Measurements from ENCODE around the gene FATE1.
A peak's percentile ranks its signal among the peaks of the same experiment; 100 is the strongest.

Gene FATE1

DNA sequence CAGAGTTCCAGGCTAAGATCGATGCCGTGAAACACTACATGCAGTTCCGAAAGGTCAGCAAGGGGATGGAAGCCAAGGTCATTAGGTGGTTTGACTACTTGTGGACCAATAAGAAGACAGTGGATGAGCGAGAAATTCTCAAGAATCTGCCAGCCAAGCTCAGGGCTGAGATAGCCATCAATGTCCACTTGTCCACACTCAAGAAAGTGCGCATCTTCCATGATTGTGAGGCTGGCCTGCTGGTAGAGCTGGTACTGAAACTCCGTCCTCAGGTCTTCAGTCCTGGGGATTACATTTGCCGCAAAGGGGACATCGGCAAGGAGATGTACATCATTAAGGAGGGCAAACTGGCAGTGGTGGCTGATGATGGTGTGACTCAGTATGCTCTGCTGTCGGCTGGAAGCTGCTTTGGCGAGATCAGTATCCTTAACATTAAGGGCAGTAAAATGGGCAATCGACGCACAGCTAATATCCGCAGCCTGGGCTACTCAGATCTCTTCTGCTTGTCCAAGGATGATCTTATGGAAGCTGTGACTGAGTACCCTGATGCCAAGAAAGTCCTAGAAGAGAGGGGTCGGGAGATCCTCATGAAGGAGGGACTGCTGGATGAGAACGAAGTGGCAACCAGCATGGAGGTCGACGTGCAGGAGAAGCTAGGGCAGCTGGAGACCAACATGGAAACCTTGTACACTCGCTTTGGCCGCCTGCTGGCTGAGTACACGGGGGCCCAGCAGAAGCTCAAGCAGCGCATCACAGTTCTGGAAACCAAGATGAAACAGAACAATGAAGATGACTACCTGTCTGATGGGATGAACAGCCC lies 28.0 kb downstream of the FATE1 start:
- no peak for DNase-seq

- DNase-seq = no peak
Observed at GRCh38 chrX:151745651-151746050, 29.8 kb downstream of the FATE1 start.

GRCh38 chrX:151746502-151746901 lies 30.7 kb downstream of the FATE1 start:
- DNase-seq = no peak

DNA sequence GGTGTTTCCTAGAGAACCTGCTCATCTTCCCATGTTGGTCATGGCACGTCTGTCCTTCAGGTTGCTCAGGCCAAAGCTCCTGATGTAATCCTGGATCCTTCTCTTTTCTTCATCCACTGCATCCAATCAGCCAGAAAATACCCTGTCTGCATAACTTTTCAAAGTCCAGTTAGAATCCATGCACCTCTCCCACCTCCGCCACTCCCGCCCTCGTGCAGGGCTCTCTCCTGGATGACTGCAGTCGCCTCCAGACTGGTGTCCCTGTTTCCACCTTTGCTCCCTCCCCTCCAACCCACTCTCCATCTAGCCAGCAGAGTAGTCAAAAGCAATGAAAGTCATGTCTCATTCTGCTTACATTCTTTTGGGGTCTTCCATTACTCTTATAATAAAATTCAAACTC lies 34.7 kb downstream of the FATE1 start:
- no peak for DNase-seq

GRCh38 chrX:151752847-151753246 lies 37.0 kb downstream of the FATE1 start:
- no peak for DNase-seq

- DNase-seq = peak; percentile 6 to 48 (median 12)
Observed at GRCh38 chrX:151753313-151754046, 37.6 kb downstream of the FATE1 start.

GRCh38 chrX:151754047-151754429 lies 38.2 kb downstream of the FATE1 start:
- no peak for DNase-seq

DNA sequence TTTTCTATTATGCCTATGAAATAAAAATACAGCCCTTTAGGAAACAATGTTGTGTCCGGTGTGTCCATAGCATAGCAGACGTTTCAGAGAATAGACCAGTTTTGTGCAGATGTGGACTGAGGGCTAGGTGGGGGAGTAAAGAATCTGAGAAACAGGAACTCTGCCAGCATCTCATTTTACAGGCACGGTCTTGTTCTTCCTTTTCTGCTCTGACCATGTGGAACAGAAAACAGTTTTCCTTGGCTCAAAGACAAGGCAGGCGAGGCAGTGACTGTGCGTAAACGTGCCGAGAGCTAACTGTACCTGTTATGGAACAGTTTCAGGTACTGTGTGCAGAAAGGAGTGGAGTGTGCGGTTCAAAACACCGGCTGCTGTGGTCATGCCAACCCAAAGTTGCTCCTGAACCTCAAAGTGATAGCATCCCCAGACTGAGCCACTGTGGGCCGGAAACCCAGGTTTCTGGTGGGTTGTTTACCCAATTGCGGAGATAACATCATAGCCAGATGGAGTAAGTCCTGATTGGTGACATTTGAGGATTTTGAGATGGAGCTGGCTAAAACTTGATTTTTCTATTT lies 38.9 kb downstream of the FATE1 start:
- no peak for DNase-seq

DNA sequence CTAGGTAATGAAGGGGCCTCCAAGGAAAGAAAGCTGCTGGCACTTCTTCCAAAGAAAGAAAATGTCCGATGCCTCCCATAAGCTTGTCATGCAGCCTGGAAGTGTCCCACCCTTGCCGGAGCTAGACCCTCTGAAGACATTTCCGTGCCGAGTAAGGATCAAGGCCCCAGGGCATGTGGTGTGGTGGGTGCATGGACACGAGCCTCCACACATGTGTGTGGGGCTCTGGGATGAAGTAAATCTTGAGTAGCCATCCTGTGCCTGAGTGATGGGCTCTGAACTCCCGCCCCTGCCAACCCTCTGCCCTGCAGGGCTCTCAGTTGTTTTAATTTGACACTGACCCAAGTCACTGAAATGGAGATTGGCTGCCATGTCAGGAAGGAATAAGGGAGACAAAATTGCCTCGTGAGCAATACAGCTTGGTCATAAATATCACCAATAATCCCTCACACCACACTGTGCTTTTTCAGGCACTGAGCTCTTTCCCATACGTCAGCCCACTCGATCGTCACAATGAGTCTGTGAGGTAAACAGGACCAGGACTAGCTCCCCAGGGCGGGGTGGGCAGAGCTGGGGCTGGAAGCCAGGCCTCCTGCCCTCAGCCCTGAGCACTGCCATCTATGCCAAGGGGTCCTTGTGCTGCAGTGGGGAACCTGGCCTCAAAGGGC lies 43.3 kb downstream of the FATE1 start:
- DNase-seq = no peak

GRCh38 chrX:151762802-151763201 lies 47.0 kb downstream of the FATE1 start:
- no peak for DNase-seq

GRCh38 chrX:151763711-151764110 lies 47.9 kb downstream of the FATE1 start:
- no peak for DNase-seq

DNA sequence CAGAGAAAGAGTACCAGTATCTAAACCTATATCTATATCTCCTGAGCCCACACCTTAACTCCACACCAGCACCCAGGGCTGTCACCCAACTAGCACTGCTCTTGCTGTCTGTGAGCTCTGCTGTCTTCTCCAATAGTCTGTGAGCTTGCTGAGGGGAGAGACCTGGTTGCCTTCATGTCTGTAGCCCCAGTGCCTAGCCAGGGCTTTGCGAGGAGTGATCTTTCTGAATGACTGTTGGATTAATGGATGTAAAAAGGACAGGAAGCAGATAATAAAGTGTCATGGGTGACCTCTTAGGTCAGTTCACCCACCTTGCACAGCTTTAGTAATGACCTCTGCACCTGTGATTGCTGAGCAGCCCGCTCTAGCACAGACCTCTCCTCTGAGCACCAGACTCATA lies 49.2 kb downstream of the FATE1 start:
- DNase-seq = no peak

DNA sequence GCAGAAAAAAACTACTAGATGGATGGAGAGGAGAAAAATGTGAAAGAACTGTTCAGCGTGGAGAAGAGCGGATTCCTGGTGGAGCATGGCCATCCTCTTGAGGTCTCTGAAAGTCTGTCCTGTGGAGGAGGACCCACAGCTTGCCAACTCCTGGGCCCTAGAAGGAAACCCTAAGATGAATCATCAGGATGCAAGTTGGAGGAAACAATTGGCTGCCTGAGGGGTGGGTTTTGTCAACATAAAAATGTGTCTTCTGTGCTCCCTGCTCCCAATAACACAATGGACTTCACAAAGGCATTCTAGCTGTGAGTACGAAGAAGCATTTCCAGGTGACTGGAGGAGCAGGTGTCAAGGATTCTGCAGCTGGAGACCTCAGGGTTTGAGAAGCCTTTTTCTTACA lies 55.9 kb downstream of the FATE1 start:
- DNase-seq = no peak

Measured in suppressor macrophage (primary cell).